ENCODE data around the gene NBEA.

DNA sequence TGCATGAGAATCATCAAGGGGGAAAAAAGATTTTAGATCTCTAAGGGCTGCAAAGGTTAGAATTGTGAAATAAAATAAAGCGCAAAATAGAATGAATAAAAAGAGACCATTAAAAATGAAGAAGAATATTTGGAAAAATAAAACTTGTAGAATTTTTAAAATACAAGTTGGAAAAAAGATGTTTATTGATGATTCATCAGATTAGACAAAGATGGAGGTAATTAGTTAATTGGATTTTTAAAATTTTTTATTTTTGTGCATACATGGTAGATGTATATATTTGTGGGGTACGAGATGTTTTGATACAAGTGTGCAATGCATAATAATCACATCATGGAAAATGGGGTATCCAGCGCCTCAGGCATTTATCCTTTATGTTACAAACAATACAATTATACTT lies 391.1 kb downstream of the NBEA start:
- TF ChIP-seq, protein P1, sequence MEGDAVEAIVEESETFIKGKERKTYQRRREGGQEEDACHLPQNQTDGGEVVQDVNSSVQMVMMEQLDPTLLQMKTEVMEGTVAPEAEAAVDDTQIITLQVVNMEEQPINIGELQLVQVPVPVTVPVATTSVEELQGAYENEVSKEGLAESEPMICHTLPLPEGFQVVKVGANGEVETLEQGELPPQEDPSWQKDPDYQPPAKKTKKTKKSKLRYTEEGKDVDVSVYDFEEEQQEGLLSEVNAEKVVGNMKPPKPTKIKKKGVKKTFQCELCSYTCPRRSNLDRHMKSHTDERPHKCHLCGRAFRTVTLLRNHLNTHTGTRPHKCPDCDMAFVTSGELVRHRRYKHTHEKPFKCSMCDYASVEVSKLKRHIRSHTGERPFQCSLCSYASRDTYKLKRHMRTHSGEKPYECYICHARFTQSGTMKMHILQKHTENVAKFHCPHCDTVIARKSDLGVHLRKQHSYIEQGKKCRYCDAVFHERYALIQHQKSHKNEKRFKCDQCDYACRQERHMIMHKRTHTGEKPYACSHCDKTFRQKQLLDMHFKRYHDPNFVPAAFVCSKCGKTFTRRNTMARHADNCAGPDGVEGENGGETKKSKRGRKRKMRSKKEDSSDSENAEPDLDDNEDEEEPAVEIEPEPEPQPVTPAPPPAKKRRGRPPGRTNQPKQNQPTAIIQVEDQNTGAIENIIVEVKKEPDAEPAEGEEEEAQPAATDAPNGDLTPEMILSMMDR (IDR thresholded peaks at IDR 0.05; ENCODE audit: poor library complexity): no peak
- no peak for TF ChIP-seq EZH2 (IDR thresholded peaks at IDR 0.05; ENCODE audit: borderline replicate concordance)

All from hepatocyte (in vitro differentiated cells).